NCI-H446 (cell line): ENCODE data around the gene PIWIL4.
"Not testable (repeated sequence)": the region's sequence is repeated elsewhere in the genome, so short reads cannot be mapped to it uniquely, and the experiment has no call there.

ENCODE experiments used
- DNase-seq, 2 experiments: peaks; one replicate each; lab custom pipeline; 2025; lab: John Stamatoyannopoulos, UW

PIWIL4 gene

DNA sequence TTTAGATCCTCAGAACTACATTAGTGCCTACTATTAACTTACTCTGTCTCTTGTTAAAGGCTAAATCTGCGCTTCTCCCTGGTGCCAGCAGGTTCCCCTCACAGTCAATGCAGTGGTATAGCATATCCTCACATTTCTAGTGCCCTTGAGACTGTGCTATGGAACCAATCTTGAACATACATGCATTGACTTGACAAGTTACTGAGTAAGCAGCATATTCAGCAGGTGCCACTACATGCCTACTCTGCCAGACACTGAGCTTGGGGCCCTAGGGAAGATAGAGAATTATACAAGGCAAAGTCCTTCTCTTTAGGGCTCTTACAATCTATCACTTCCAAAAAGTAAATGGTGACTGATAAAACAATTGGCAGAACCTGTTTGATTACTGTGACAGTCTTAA is 20.3 kb upstream of the PIWIL4 start:
- no peak for DNase-seq

DNA sequence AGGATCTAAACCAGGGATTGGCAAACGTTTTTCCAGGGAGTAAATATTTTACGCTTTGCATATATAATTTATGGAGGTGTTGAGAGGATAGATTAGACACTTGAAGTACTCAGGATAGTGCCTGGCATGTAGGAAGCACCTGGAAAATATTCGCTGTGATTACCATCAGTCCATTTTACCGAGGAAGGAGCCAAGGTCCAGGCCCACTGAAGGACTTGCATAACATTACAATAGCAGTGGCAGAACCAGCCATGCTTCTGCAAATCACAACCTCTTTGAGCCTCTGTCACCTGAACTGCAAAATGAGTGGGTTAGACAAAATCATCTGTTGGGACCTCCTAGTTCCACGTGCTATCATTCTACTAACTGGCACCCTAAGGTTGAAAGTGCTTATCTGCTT is 18.0 kb upstream of the PIWIL4 start:
- DNase-seq, result no peak

GRCh38 chr11:94550513-94550912 is 16.7 kb upstream of the PIWIL4 start:
- no peak for DNase-seq

- peak in 1 of 2 experiments; percentile 29 for DNase-seq
Observed at GRCh38 chr11:94553938-94554337, 13.2 kb upstream of the PIWIL4 start.

GRCh38 chr11:94555752-94556329 is 11.3 kb upstream of the PIWIL4 start:
- DNase-seq, result not testable (repeated sequence)

GRCh38 chr11:94557421-94557820 is 9.7 kb upstream of the PIWIL4 start:
- DNase-seq, result no peak

GRCh38 chr11:94557992-94558391 is 9.2 kb upstream of the PIWIL4 start:
- no peak for DNase-seq

GRCh38 chr11:94558468-94558867 is 8.7 kb upstream of the PIWIL4 start:
- DNase-seq, result no peak

GRCh38 chr11:94558932-94559331 is 8.2 kb upstream of the PIWIL4 start:
- DNase-seq, result no peak

- no peak for DNase-seq
Observed at GRCh38 chr11:94559361-94559760, 7.8 kb upstream of the PIWIL4 start.

DNA sequence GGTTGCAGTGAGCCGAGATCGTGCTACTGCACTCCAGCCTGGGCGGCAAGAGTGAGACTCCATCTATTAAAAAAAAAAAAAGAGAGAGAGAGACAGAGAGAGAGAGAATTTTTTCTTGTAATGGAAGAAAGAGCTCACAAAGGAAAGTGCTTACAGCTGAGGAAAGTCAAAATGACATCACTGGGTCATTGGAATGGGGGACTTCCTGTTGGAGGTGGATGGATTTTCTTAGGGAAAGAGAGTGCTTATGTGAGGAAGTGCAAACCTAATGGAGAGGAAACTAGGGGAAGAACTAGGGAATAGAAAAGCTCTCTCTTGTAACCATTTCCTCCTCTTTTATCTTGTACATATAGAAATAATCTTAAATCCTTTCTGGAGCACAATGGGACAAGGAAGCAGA is 6.3 kb upstream of the PIWIL4 start:
- DNase-seq, result no peak

- DNase-seq, result no peak
Observed at GRCh38 chr11:94563176-94563847, 3.9 kb upstream of the PIWIL4 start.

GRCh38 chr11:94563848-94564467 is 3.2 kb upstream of the PIWIL4 start:
- no peak for DNase-seq

DNA sequence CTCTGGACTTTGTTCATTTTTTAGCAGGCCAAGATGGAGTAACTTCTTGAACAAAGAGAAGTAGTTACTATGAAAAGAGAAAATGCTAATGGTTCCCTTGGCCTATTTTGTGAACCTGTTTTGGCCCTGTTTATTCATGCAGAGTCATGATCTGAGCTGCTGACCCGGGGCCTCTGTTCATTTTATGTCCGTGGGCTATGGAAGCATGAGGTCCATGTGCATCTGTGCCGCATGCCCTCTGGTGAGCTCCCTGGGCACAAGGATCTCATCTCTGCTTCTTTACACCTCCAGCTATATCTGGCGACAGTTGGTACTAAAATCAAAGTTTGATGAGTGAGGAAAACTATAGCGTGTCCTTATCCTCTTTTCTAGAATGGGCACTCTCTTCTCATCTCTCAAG is 1.0 kb downstream of the PIWIL4 start:
- no peak for DNase-seq

DNA sequence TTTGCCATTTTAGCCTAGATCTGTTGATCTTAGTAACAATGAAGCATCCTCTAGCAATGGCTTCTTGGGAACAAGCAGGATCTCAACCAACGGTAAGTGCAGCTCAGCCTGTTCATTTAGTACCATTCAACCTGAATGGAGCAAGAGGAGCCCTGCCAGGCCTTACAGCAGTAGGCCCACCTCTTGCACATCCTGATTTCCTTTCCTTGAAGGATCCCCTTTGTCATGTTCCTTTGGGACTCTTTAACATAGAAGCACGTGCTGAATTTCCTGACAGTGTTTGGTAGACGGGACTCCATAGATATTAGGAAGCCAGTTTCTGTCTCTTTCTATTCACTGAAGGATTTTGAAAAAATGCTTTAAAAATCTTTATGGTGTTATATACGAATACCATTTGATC is 1.5 kb downstream of the PIWIL4 start:
- DNase-seq, result no peak

- DNase-seq, result not testable (repeated sequence)
Observed at GRCh38 chr11:94572975-94573374, 5.8 kb downstream of the PIWIL4 start.

DNA sequence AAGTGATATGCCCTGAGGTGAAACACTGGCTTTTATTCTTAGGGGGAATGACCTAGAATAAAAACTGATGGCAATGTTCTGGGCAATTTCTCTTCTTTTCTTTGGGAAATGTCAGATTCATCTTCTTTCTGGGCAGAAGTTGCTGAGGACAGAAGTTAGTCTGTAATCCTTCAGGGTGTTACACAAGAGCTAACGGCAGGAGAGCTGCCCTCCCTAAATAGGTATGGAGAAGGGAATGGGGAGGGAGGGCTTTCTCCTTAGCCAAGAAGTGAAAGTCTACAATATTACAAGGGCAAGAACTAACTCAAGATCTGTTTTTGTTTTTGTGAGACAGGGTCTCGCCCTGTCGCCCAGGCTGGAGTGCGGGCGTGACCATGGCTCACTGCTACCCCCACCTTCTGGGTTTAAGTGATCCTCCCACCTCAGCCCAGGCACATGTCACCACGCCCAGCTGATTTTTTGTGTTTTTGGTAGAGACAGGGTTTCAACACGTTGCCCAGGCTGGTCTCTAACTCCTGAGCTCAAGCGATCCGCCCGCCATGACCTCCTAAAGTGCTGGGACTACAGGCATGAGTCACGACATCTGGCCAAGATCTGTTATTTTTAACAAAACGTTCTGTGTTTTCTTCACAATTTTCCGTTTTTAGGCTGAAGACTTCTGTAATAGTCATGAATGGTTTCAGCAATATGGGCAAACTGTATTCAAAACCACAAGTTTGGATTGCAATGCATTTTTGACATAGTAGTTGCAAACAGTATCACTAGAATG is 7.2 kb downstream of the PIWIL4 start:
- no peak for DNase-seq

DNA sequence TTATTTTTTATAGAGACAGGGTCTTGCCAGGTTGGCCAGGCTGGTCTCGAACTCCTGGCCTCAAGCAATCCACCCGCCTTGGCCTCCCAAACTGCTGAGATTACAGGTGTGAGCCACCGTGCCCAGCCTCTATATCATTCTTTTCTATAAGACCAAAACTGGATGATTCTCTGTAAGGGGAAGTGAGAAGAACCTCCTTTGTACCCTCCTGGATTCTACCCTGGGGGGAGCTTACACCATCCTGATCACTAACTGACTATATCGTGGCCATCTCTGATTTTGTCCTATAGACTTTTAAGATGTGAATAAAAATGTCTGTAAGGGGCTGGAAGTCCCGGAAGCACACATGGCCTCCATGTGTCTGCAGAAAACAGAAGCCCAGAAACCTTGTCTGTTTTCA is 9.1 kb downstream of the PIWIL4 start:
- no peak for DNase-seq

DNA sequence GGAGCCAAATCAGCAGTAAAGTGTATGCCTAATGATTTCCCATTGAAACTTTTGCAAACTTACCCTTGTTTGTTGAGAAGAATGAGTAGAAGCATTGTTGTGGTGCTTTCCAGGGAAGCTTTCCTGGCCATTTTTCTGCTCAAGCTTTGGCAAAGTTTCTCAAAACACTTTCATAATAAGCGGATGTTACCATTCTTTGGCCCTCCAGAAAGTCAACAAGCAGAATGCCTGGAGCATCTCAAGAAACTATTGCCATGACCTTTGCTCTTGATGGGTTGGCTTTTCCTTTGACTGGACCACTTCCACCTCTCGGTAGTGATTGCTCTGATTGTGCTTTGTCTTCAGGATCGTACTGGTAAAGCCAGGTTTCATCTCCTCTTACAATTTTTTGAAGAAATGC is 10.7 kb downstream of the PIWIL4 start:
- DNase-seq, result no peak

DNA sequence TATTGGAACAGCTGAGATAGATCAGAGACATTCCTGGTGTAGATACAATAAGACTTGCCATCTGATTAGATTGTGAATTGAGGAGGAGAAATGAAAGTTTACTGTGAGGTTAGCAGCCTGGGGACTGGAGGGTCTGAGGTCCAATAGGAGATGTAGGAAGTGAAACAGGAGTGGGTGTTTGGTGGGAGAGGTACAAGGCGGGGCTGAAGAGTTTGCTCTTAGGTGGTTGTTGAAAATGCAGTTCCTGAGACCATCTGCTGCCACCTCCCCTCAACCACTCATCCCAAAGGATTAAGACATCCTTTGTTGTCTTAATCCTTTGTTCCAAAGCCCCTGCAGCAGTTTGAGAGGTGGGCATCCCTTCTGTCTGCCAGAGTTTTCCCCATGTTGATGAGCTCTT is 14.8 kb downstream of the PIWIL4 start:
- DNase-seq, result no peak

DNA sequence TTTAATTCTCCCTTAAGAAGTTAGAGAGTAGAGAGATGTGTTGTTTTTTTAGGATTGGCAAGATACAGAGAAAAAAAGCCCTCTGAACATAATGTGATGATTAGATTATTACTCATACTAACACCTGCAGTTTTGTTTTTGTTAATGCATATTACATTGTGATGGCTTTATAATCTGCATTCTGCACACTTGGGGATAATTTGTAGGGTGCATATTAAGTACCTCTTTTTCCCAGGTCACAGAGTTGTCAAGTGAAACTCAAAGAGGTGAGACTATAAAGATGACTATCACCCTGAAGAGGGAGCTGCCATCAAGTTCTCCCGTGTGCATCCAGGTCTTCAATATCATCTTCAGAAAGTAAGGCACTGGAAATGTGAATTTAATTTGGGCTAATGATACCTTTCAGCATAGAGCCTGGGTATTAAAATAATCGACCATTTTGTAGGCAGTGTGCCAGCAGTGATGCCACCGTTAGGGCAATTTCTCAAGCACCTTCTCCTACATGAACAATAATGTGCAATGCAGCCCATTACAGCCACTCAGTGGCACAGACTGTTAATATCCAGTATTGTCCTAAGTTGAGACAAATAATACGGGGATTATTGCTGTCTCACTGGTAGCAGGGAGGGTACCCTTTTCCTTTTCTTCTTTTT is 16.2 kb downstream of the PIWIL4 start:
- DNase-seq, result no peak

GRCh38 chr11:94583866-94584500 is 16.8 kb downstream of the PIWIL4 start:
- DNase-seq, result no peak
